Measurements from ENCODE around the gene SRRM2.

SRRM2 gene

DNA sequence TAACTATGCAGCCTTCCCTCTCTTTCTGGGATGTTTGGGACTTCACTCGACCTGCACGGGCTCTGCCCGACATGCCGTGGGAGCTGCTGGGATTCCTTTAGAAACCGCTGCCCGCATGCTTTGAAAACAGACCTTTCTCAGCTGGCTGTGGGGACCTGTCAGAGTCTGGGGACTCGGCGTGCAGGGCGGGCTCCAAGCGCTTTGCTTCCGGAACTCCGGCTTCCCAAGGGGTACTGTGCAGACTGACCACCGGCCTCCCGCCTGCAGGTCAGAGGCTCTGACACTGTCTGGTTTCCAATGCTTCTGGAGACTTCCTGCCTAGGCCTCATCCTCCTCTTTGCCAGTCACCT, 44.2 kb upstream of the SRRM2 start:
- H3K27me3 ChIP-seq (ENCODE audit: control insufficient read depth in 5 of 5, insufficient read depth in 4 of 5, low read length in 5 of 5): no peaks in the 10 kb centered on the region
- no peak overlapping the region for H3K4me3 ChIP-seq (ENCODE audit: low read depth in 1 of 5, low read length in 5 of 5)
- no peak overlapping the region for H3K9ac ChIP-seq (ENCODE audit: low read length in 5 of 5)
- H3K4me1 ChIP-seq (ENCODE audit: control insufficient read depth in 5 of 5, insufficient read depth in 5 of 5, low read length in 5 of 5): no peaks in the 10 kb centered on the region
- H3K9me3 ChIP-seq (ENCODE audit: control insufficient read depth in 5 of 5, low read length in 5 of 5): no peaks in the 10 kb centered on the region
- peaks cover 0 to 69% (median 52%) of the 10 kb centered on the region in 5 donors for H3K36me3 ChIP-seq (ENCODE audit: control insufficient read depth in 5 of 5, insufficient read depth in 5 of 5, low read length in 5 of 5)
- no peak overlapping the region for H3K27ac ChIP-seq (ENCODE audit: low read depth, low read length)

DNA sequence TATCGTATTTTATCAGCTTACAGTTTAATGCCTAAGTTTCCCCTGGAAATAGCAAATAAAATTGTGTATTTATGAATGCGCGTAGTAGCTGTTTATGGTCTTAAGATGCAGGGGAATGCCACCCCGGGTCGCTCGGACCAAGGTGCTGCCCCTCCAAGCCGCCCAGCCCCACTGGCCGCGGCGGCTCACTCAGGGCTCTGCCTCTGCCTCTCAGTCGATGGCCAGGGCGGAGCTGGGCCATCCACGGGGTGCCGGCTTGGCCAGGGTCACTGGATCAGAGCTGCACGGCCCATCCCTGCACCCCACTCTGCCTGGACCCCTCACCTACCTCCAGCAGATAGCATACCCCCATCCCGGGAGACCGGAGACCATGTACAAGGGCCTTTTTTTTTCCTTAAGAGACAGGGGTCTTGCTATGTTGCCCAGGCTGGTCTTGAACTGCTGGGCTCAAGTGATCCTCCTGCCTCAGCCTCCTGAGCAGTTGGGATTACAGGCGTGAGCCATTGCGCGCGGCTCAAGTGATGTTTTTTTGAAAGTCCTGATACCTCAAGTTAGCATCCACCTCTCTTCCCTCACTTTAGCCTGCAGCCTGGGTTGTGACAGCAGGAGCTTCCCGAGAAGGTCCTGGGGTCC, 43.4 kb upstream of the SRRM2 start:
- no peaks in the 10 kb centered on the region for H3K4me1 ChIP-seq (ENCODE audit: control insufficient read depth in 5 of 5, insufficient read depth in 5 of 5, low read length in 5 of 5)
- peaks cover 0 to 61% (median 45%) of the 10 kb centered on the region in 5 donors for H3K36me3 ChIP-seq (ENCODE audit: control insufficient read depth in 5 of 5, insufficient read depth in 5 of 5, low read length in 5 of 5)
- no peak overlapping the region for H3K4me3 ChIP-seq (ENCODE audit: low read depth in 1 of 5, low read length in 5 of 5)
- no peak overlapping the region for H3K9ac ChIP-seq (ENCODE audit: low read length in 5 of 5)
- H3K27ac ChIP-seq (ENCODE audit: low read depth, low read length): no peak overlapping the region
- no peaks in the 10 kb centered on the region for H3K9me3 ChIP-seq (ENCODE audit: control insufficient read depth in 5 of 5, low read length in 5 of 5)
- peaks cover 0 to 3% (median 0%) of the 10 kb centered on the region in 5 donors for H3K27me3 ChIP-seq (ENCODE audit: control insufficient read depth in 5 of 5, insufficient read depth in 4 of 5, low read length in 5 of 5)

DNA sequence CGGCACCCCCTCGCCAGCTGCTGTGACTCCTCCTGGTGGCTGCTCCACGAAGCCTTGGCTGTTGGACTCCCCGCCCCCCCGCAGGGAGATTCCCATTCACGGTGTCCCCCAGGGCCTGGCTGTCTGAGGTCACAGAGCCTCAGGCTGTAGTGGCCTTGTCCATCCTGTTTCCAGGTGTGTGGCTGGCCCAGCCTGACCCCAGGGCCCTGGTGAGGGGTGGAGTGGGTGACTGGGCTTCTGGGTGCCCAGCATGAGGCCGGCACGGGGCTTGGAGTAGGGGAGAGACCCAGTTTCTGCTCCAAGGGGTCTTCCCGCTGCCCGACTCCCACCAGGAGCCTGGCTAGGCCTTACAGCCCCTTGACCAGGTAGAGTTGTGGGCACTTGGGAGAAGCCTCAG, 42.9 kb upstream of the SRRM2 start:
- H3K4me1 ChIP-seq (ENCODE audit: control insufficient read depth in 5 of 5, insufficient read depth in 5 of 5, low read length in 5 of 5): no peaks in the 10 kb centered on the region
- peaks cover 0 to 56% (median 41%) of the 10 kb centered on the region in 5 donors for H3K36me3 ChIP-seq (ENCODE audit: control insufficient read depth in 5 of 5, insufficient read depth in 5 of 5, low read length in 5 of 5)
- peaks cover 0 to 3% (median 0%) of the 10 kb centered on the region in 5 donors for H3K27me3 ChIP-seq (ENCODE audit: control insufficient read depth in 5 of 5, insufficient read depth in 4 of 5, low read length in 5 of 5)
- no peak overlapping the region for H3K4me3 ChIP-seq (ENCODE audit: low read depth in 1 of 5, low read length in 5 of 5)
- H3K27ac ChIP-seq (ENCODE audit: low read depth, low read length): no peak overlapping the region
- H3K9me3 ChIP-seq (ENCODE audit: control insufficient read depth in 5 of 5, low read length in 5 of 5): no peaks in the 10 kb centered on the region
- no peak overlapping the region for H3K9ac ChIP-seq (ENCODE audit: low read length in 5 of 5)

DNA sequence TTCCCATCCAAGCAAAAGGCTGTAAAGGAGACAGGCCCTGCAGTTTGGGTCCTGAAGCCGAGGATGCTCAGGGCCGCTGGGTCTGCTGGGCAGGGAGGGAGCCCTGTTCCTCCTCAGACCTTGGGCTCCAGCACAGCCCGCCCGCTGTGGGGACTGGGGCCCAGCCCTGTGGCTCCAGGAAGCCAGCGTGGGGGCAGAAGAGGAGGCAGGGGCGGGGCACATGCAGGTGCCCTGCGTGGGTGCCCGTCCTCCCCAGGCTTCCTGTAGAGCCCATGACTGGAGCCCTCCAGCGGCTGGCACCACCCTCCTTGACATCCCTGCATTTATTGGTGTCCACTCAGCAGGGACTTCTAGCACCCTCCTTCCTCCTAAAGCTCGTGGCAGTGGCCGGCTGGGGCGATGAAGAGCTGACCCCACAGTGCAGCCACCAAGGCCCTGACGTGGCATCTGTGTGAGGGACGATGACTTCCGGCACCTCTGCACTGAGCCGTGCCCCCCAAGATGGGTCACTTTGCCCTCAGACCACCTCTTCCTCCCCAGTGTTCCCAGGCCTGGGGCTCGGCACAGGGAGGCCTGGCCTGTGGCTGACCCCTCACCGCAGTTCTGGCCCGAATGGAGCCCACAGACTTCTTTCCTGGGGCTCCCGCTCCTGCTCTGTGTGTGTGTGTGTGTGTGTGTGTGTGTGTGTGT, 42.3 kb upstream of the SRRM2 start:
- no peak overlapping the region for H3K9ac ChIP-seq (ENCODE audit: low read length in 5 of 5)
- no peak overlapping the region for H3K27ac ChIP-seq (ENCODE audit: low read depth, low read length)
- H3K36me3 ChIP-seq (ENCODE audit: control insufficient read depth in 5 of 5, insufficient read depth in 5 of 5, low read length in 5 of 5): peaks cover 0 to 50% (median 35%) of the 10 kb centered on the region in 5 donors
- H3K4me1 ChIP-seq (ENCODE audit: control insufficient read depth in 5 of 5, insufficient read depth in 5 of 5, low read length in 5 of 5): no peaks in the 10 kb centered on the region
- no peak overlapping the region for H3K4me3 ChIP-seq (ENCODE audit: low read depth in 1 of 5, low read length in 5 of 5)
- H3K9me3 ChIP-seq (ENCODE audit: control insufficient read depth in 5 of 5, low read length in 5 of 5): no peaks in the 10 kb centered on the region
- H3K27me3 ChIP-seq (ENCODE audit: control insufficient read depth in 5 of 5, insufficient read depth in 4 of 5, low read length in 5 of 5): peaks cover 0 to 3% (median 0%) of the 10 kb centered on the region in 5 donors

DNA sequence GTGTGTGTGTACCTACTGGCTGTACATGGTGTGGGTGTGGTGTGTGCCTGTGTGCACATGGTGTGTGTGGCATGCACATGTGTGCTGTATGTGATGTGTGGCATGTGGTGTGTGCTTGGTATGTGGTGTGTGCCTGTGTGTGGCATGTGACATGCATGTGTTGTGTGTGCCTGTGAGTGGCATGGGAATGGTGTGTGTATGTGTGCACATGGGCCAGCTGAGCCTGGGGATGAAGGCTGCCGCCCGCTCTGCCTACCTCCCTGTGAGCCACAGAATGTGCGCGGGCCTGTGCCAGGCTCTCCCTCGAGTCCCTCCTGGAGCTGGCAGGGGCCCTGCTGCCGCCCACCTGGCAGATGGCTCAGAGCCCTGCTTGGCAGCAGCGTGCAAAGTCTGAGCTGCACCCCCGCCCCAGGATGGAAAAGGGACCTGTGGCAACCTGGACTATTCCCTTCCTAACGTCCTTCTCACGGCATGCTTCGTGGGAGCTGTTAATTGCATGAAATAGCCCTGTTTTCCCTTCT, 41.7 kb upstream of the SRRM2 start:
- Histone ChIP-seq H3K27ac (ENCODE audit: low read depth, low read length) (no peak overlapping the region), H3K4me1 (ENCODE audit: control insufficient read depth in 5 of 5, insufficient read depth in 5 of 5, low read length in 5 of 5) (peaks cover 0 to 4% (median 3%) of the 10 kb centered on the region in 5 donors), H3K4me3 (ENCODE audit: low read depth in 1 of 5, low read length in 5 of 5) (no peak overlapping the region), H3K9me3 (ENCODE audit: control insufficient read depth in 5 of 5, low read length in 5 of 5) (no peaks in the 10 kb centered on the region), H3K36me3 (ENCODE audit: control insufficient read depth in 5 of 5, insufficient read depth in 5 of 5, low read length in 5 of 5) (peaks cover 0 to 44% (median 32%) of the 10 kb centered on the region in 5 donors), H3K9ac (ENCODE audit: low read length in 5 of 5) (no peak overlapping the region), H3K27me3 (ENCODE audit: control insufficient read depth in 5 of 5, insufficient read depth in 4 of 5, low read length in 5 of 5) (peaks cover 0 to 3% (median 0%) of the 10 kb centered on the region in 5 donors)

DNA sequence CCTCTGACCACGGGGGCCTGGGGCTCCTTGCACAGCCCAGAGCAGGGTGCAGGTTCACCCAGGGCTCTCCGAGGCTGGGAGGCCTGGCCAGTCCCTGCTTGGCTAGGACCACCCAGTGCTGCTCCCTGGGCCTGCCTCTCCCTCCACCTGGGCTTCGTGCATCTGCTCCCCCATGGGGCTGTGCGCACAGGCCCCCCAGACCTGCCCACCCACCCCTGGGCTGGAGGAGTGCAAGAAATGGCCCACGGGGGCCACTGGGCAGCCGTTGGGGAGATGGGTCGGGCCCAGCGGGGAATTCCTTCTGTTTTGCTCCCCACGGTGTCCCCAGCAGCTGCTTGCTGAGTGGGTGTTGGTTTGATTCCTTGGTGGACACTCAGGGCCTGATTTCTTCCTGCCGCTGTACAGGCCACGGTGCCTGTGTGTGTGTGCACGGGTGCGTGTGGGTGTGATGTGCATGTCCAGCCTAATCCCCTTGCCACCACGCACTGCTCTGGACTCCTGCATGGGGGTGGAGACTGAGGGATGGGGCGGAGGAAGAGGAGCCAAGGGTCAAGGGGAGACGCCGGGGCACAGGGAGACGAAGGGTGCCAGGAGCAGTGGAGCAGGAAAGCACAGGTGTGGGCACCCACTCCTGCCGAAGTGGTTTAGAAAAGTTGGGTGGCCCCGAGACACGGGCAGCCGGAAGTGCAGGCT, 40.9 kb upstream of the SRRM2 start:
- peaks cover 0 to 5% (median 3%) of the 10 kb centered on the region in 5 donors for H3K27me3 ChIP-seq (ENCODE audit: control insufficient read depth in 5 of 5, insufficient read depth in 4 of 5, low read length in 5 of 5)
- H3K4me3 ChIP-seq (ENCODE audit: low read depth in 1 of 5, low read length in 5 of 5): no peak overlapping the region
- peaks cover 0 to 37% (median 26%) of the 10 kb centered on the region in 5 donors for H3K36me3 ChIP-seq (ENCODE audit: control insufficient read depth in 5 of 5, insufficient read depth in 5 of 5, low read length in 5 of 5)
- no peak overlapping the region for H3K9ac ChIP-seq (ENCODE audit: low read length in 5 of 5)
- no peak overlapping the region for H3K27ac ChIP-seq (ENCODE audit: low read depth, low read length)
- H3K9me3 ChIP-seq (ENCODE audit: control insufficient read depth in 5 of 5, low read length in 5 of 5): no peaks in the 10 kb centered on the region
- peaks cover 0 to 7% (median 4%) of the 10 kb centered on the region in 5 donors for H3K4me1 ChIP-seq (ENCODE audit: control insufficient read depth in 5 of 5, insufficient read depth in 5 of 5, low read length in 5 of 5)

DNA sequence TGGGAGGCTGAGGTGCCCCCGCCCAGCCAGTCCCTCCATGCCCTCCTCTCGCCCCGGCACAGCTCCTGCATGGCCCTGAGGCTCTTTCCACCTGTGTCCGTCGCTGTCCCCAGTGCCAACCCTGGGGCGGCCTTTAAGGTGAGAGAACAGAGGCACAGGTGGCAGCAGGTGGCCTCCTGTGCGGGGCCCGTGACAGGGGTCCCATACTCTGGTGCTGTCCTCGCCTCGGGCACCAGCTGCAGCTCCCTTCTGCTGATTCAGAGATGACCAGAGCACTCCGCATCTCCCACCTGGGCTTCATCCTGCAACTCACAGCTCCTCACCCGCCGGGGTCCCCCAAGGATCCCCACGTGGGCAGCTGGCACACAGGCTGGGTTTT, 40.4 kb upstream of the SRRM2 start:
- Histone ChIP-seq H3K27ac (ENCODE audit: low read depth, low read length) (no peak overlapping the region), H3K4me3 (ENCODE audit: low read depth in 1 of 5, low read length in 5 of 5) (no peak overlapping the region), H3K9ac (ENCODE audit: low read length in 5 of 5) (no peak overlapping the region), H3K36me3 (ENCODE audit: control insufficient read depth in 5 of 5, insufficient read depth in 5 of 5, low read length in 5 of 5) (peaks cover 0 to 34% (median 24%) of the 10 kb centered on the region in 5 donors), H3K27me3 (ENCODE audit: control insufficient read depth in 5 of 5, insufficient read depth in 4 of 5, low read length in 5 of 5) (peaks cover 0 to 5% (median 3%) of the 10 kb centered on the region in 5 donors), H3K9me3 (ENCODE audit: control insufficient read depth in 5 of 5, low read length in 5 of 5) (no peaks in the 10 kb centered on the region), H3K4me1 (ENCODE audit: control insufficient read depth in 5 of 5, insufficient read depth in 5 of 5, low read length in 5 of 5) (peaks cover 0 to 7% (median 4%) of the 10 kb centered on the region in 5 donors)

DNA sequence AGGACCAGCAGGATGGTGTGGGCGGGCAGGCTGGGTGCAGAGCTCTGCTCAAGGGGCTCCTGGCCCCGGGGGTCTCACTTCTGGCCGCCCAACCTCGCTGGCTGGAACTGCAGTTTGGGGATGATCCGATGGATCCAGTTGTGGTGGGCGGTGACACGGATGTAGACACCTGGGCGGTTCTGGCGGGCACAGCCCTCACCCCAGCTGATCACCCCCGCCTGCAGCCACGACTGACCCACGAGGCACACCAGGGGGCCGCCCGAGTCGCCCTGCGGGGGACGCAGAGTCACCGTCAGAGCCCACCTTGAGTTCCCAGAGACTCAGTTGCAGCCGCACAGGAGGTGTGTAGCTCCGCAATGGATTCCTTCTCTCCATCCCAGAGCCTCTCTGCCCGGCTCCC, 39.9 kb upstream of the SRRM2 start:
- no peak overlapping the region for H3K4me3 ChIP-seq (ENCODE audit: low read depth in 1 of 5, low read length in 5 of 5)
- peaks cover 0 to 29% (median 19%) of the 10 kb centered on the region in 5 donors for H3K36me3 ChIP-seq (ENCODE audit: control insufficient read depth in 5 of 5, insufficient read depth in 5 of 5, low read length in 5 of 5)
- no peak overlapping the region for H3K27ac ChIP-seq (ENCODE audit: low read depth, low read length)
- H3K27me3 ChIP-seq (ENCODE audit: control insufficient read depth in 5 of 5, insufficient read depth in 4 of 5, low read length in 5 of 5): peaks cover 0 to 5% (median 3%) of the 10 kb centered on the region in 5 donors
- no peak overlapping the region for H3K9ac ChIP-seq (ENCODE audit: low read length in 5 of 5)
- H3K4me1 ChIP-seq (ENCODE audit: control insufficient read depth in 5 of 5, insufficient read depth in 5 of 5, low read length in 5 of 5): peaks cover 0 to 7% (median 4%) of the 10 kb centered on the region in 5 donors
- H3K9me3 ChIP-seq (ENCODE audit: control insufficient read depth in 5 of 5, low read length in 5 of 5): no peaks in the 10 kb centered on the region

DNA sequence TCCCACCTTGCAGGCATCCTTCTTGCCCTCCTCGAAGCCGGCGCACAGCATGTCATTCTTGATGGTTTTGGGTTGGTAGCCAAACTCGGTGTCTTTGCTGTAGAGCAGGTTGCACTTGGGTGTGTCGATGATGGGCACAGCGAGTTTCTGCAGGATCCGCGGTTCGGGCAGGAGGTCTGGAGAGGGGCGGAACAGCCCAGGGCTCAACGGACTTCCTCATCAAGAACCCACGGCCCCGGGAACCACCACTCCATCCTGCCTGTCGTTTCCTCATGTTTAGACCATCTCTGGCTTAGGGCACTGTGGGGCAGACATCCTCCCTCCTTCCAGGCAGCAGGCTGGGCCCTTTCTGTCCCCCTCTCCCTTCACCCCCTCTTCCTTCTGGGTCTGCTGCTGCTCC, 38.9 kb upstream of the SRRM2 start:
- Histone ChIP-seq H3K4me3 (ENCODE audit: low read depth in 1 of 5, low read length in 5 of 5) (no peak overlapping the region), H3K27me3 (ENCODE audit: control insufficient read depth in 5 of 5, insufficient read depth in 4 of 5, low read length in 5 of 5) (peaks cover 0 to 5% (median 3%) of the 10 kb centered on the region in 5 donors), H3K27ac (ENCODE audit: low read depth, low read length) (no peak overlapping the region), H3K36me3 (ENCODE audit: control insufficient read depth in 5 of 5, insufficient read depth in 5 of 5, low read length in 5 of 5) (peaks cover 0 to 20% (median 9%) of the 10 kb centered on the region in 5 donors), H3K9ac (ENCODE audit: low read length in 5 of 5) (no peak overlapping the region), H3K9me3 (ENCODE audit: control insufficient read depth in 5 of 5, low read length in 5 of 5) (no peaks in the 10 kb centered on the region), H3K4me1 (ENCODE audit: control insufficient read depth in 5 of 5, insufficient read depth in 5 of 5, low read length in 5 of 5) (peaks cover 0 to 7% (median 4%) of the 10 kb centered on the region in 5 donors)
